Measurements from ENCODE around the gene CTSZ. TPM values are rescaled to one million over a fixed set of nuclear protein-coding genes. Genes with fewer than 3 reads are reported as not detected.

The CTSZ gene
- total RNA-seq, 2 donors from 2014 or later: 117 to 152 TPM

GRCh38 chr20:59035381-59035780 lies 28.3 kb upstream of the CTSZ start:
- TF ChIP-seq CTCF (IDR thresholded peaks at IDR 0.05): no peak
- peaks cover 33% of the 10 kb centered on the region for H3K36me3 ChIP-seq
- DNase-seq (ENCODE audit: low spot score): no peak

GRCh38 chr20:59033616-59034165 lies 26.6 kb upstream of the CTSZ start:
- Histone ChIP-seq H3K27ac (no peak overlapping the region), H3K9me3 (no peaks in the 10 kb centered on the region)

More at GRCh38 chr20:59035381-59035780, 28.3 kb upstream of the CTSZ start:
- Histone ChIP-seq H3K27ac (no peak overlapping the region), H3K9me3 (no peaks in the 10 kb centered on the region), H3K4me1 (peaks cover 0 to 21% of the 10 kb centered on the region in 2 donors), H3K27me3 (no peaks in the 10 kb centered on the region), H3K4me3 (no peak overlapping the region)

GRCh38 chr20:59033093-59033492 lies 26.0 kb upstream of the CTSZ start:
- no peak for TF ChIP-seq CTCF (IDR thresholded peaks at IDR 0.05)
- no peak for DNase-seq (ENCODE audit: low spot score)
- Histone ChIP-seq H3K27me3 (no peaks in the 10 kb centered on the region), H3K9me3 (no peaks in the 10 kb centered on the region), H3K4me1 (peaks cover 0 to 38% of the 10 kb centered on the region in 2 donors), H3K36me3 (peaks cover 51% of the 10 kb centered on the region), H3K4me3 (peak overlapping the region in 1 of 2 donors; percentile 65), H3K27ac (peak overlapping the region; percentile 89 to 90)

More at GRCh38 chr20:59033616-59034165, 26.6 kb upstream of the CTSZ start:
- no peak overlapping the region for H3K4me3 ChIP-seq
- no peak for DNase-seq (ENCODE audit: low spot score)
- H3K4me1 ChIP-seq: peaks cover 0 to 33% of the 10 kb centered on the region in 2 donors
- no peak for TF ChIP-seq CTCF (IDR thresholded peaks at IDR 0.05)
- peaks cover 47% of the 10 kb centered on the region for H3K36me3 ChIP-seq
- H3K27me3 ChIP-seq: no peaks in the 10 kb centered on the region

GRCh38 chr20:59032713-59033059 lies 25.6 kb upstream of the CTSZ start:
- Histone ChIP-seq H3K27me3 (no peaks in the 10 kb centered on the region), H3K4me1 (peaks cover 0 to 42% of the 10 kb centered on the region in 2 donors), H3K9me3 (no peaks in the 10 kb centered on the region), H3K27ac (peak overlapping the region; percentile 89 to 90), H3K36me3 (peaks cover 50% of the 10 kb centered on the region), H3K4me3 (peak overlapping the region; percentile 65 to 69)
- peak in 1 of 2 donors; percentile 28 for TF ChIP-seq CTCF (IDR thresholded peaks at IDR 0.05)
- no peak for DNase-seq (ENCODE audit: low spot score)

- H3K27me3 ChIP-seq: no peaks in the 10 kb centered on the region
- peak within 1 kb of the TSS; percentile 65 to 69 for H3K4me3 ChIP-seq
- no peak for TF ChIP-seq CTCF (IDR thresholded peaks at IDR 0.05)
- H3K9me3 ChIP-seq: no peaks in the 10 kb centered on the region
- peak within 1 kb of the TSS; percentile 89 to 90 for H3K27ac ChIP-seq
- H3K36me3 ChIP-seq: peaks cover 45% of the 10 kb centered on the region
- peaks cover 0 to 48% of the 10 kb centered on the region in 2 donors for H3K4me1 ChIP-seq
- peak; percentile 95 for DNase-seq (ENCODE audit: low spot score)
Observed at GRCh38 chr20:59032023-59032712, 25.1 kb upstream of the CTSZ start, which contains the start of gene ATP5F1E. ATP5F1E (minus strand) TSS chr20:59032335; CDS start chr20:59032251, 84 bp downstream.
